Thyroid gland (tissue), 4 donors: ENCODE measurements around the gene TCERG1L. TPM values are rescaled to one million over a fixed set of nuclear protein-coding genes. Genes with fewer than 3 reads are reported as not detected.
"Not testable (repeated sequence)": the region's sequence is repeated elsewhere in the genome, so short reads cannot be mapped to it uniquely, and the experiment has no call there.

Experiments used
- DNase-seq, 2 donors: peaks; one replicate each; pipeline ENCODE4 v3.0.0-alpha.2; 2019
- H3K27ac ChIP-seq, 3 donors: fragments of 200-600 bp; sonication (generic); 1 replicate in 2 of 3; 2 replicates in 1 of 3; pipeline ENCODE4 v1.5.1; 2016 to 2019; ENCODE audit warnings: mild to moderate bottlenecking in 1 of 3, moderate library complexity in 1 of 3
- H3K27me3 ChIP-seq: fragments of 200-600 bp; sonication (generic); one replicate; pipeline ENCODE4 v1.5.1; 2019
- H3K36me3 ChIP-seq, 2 donors: fragments of 200-600 bp; sonication (generic); one replicate each; pipeline ENCODE4 v1.5.1; 2016 to 2019
- H3K4me1 ChIP-seq, 2 donors: fragments of 200-600 bp; sonication (generic); one replicate each; pipeline ENCODE4 v1.5.1; 2017 to 2019
- H3K4me3 ChIP-seq, 3 donors: fragments of 200-600 bp; sonication (generic); replicated peaks in 1 of 3; 1 replicate in 2 of 3; 2 replicates in 1 of 3; pipeline ENCODE4 v1.5.1; 2016; ENCODE audit warnings: mild to moderate bottlenecking in 1 of 3
- H3K9me3 ChIP-seq: fragments of 200-600 bp; sonication (generic); one replicate; pipeline ENCODE4 v1.5.1; 2017
- POLR2A ChIP-seq, 2 donors: fragments of 450-650 bp; IDR thresholded peaks; one replicate each; pipeline ENCODE4 v1.6.1; 2017; ENCODE audit warnings: antibody characterized with exemption in 2 of 2, mild to moderate bottlenecking in 2 of 2, moderate library complexity in 1 of 2
- WGBS, 2 donors: methylation state at CpG; one replicate each; pipeline ENCODE4 v1.1.5; 2017; 5-methylcytosine and 5-hydroxymethylcytosine counted together
- intact Hi-C: fragments of 100-400 bp; cut with DNase I; formaldehyde crosslinking; loops from one replicate; pipeline ENCODE4 v1.15.1; 2023
- total RNA-seq, 4 donors: library from RNA; depleted of rRNA; stranded (reverse); fragments of >200 nt; gene quantifications; one replicate each; pipeline ENCODE4 v1.2.3, GENCODE V29; 2016
- TF ChIP-seq, protein P1 (sequence below), 6 experiments: fragments of 200-600 bp in 3 of 6; fragments of 450-650 bp in 3 of 6; sonication (generic) in 3 of 6; IDR thresholded peaks; one replicate each; pipeline ENCODE4 v1.5.1; 2016 to 2019; ENCODE audit warnings: antibody characterized with exemption in 6 of 6, mild to moderate bottlenecking in 2 of 6, inconsistent platforms in 1 of 6, moderate library complexity in 1 of 6

TCERG1L gene
- total RNA-seq, 4 donors from 2014 or later = 4.3 to 23.6 (median 8.2) TPM

DNA sequence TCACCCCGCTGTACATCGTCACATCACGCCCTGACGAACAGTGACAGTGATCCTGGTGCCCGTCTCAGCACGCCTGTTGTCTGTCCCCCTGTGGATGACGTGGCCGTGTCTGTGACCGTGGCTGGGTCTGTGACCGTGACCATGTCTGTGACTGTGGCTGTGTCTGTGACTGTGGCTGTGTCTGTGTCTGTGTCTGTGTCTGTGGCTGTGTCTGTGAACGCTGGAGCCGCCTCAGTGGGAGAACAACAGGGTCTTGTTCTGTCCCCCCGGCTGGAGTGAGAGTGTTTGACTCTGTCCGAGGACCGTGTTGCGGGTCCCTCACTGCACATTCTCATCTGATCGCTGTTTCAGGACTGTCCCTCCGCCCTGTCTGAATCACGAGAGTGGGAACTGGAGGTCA is 202.2 kb downstream of the TCERG1L start:
- Histone ChIP-seq H3K27me3 (no peaks in the 10 kb centered on the region), H3K27ac (no peak overlapping the region), H3K9me3 (no peaks in the 10 kb centered on the region), H3K4me3 (no peak overlapping the region), H3K36me3 (no peaks in the 10 kb centered on the region), H3K4me1 (no peaks in the 10 kb centered on the region)
- TF ChIP-seq, protein P1, sequence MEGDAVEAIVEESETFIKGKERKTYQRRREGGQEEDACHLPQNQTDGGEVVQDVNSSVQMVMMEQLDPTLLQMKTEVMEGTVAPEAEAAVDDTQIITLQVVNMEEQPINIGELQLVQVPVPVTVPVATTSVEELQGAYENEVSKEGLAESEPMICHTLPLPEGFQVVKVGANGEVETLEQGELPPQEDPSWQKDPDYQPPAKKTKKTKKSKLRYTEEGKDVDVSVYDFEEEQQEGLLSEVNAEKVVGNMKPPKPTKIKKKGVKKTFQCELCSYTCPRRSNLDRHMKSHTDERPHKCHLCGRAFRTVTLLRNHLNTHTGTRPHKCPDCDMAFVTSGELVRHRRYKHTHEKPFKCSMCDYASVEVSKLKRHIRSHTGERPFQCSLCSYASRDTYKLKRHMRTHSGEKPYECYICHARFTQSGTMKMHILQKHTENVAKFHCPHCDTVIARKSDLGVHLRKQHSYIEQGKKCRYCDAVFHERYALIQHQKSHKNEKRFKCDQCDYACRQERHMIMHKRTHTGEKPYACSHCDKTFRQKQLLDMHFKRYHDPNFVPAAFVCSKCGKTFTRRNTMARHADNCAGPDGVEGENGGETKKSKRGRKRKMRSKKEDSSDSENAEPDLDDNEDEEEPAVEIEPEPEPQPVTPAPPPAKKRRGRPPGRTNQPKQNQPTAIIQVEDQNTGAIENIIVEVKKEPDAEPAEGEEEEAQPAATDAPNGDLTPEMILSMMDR (IDR thresholded peaks at IDR 0.05) = no peak
- TF ChIP-seq POLR2A (IDR thresholded peaks at IDR 0.05) = no peak
- intact Hi-C loops = no loop called here
- DNase-seq = no peak
- WGBS, 2 donors = 89 to 91% methylated on average over 13 to 19 of the region's 19 CpGs

GRCh38 chr10:131107970-131108369 is 203.6 kb downstream of the TCERG1L start:
- 62 to 64% methylated on average over 9 of the region's 9 CpGs for whole genome bisulfite sequencing, 2 donors
- TF ChIP-seq POLR2A (IDR thresholded peaks at IDR 0.05) = no peak
- TF ChIP-seq, protein P1 (IDR thresholded peaks at IDR 0.05) = no peak
- Histone ChIP-seq H3K27me3 (no peaks in the 10 kb centered on the region), H3K4me1 (no peaks in the 10 kb centered on the region), H3K9me3 (no peaks in the 10 kb centered on the region), H3K36me3 (no peaks in the 10 kb centered on the region), H3K27ac (no peak overlapping the region), H3K4me3 (no peak overlapping the region)
- peak in 1 of 2 donors; percentile 37 for DNase-seq
- intact Hi-C loops = no loop called here

DNA sequence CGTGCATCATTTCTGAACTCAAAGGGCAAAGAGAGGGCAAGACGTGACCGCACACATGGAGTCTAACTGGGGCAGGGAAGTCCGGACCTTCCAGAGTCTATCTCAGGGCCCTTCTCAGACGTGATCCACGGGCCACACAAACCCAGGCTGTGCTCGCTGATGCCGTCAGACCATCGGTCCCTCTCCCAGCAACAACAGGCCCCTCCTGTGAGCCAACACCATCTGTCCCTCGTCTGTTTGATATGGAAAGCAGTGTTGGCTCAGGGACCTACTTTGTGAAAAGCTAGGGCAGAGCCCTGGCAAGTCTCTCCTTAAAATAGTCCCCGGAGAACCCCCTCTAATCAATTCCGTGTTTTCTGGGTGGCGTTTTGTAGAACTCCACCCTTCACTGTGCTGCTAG is 208.8 kb downstream of the TCERG1L start:
- Histone ChIP-seq H3K27me3 (no peaks in the 10 kb centered on the region), H3K4me1 (peaks cover 13 to 17% of the 10 kb centered on the region in 2 donors), H3K4me3 (no peak overlapping the region), H3K27ac (no peak overlapping the region), H3K36me3 (no peaks in the 10 kb centered on the region), H3K9me3 (no peaks in the 10 kb centered on the region)
- intact Hi-C loops = no loop called here
- DNase-seq = no peak
- TF ChIP-seq POLR2A (IDR thresholded peaks at IDR 0.05) = no peak
- TF ChIP-seq, protein P1 (IDR thresholded peaks at IDR 0.05) = no peak
- WGBS, 2 donors = 89 to 92% methylated on average over 13 of the region's 13 CpGs

- WGBS, 2 donors = 84 to 91% methylated on average over 11 of the region's 11 CpGs
- peaks cover 13 to 17% of the 10 kb centered on the region in 2 donors for H3K4me1 ChIP-seq
- TF ChIP-seq, protein P1 (IDR thresholded peaks at IDR 0.05) = no peak
- TF ChIP-seq POLR2A (IDR thresholded peaks at IDR 0.05) = no peak
- H3K4me3 ChIP-seq = no peak overlapping the region
- no peaks in the 10 kb centered on the region for H3K36me3 ChIP-seq
- H3K9me3 ChIP-seq = no peaks in the 10 kb centered on the region
- no peak for DNase-seq
- no peak overlapping the region for H3K27ac ChIP-seq
- intact Hi-C loops = no loop called here
- H3K27me3 ChIP-seq = no peaks in the 10 kb centered on the region
These were observed 209.4 kb downstream of the TCERG1L start for GRCh38 chr10:131102147-131102546.

- peaks cover 13 to 17% of the 10 kb centered on the region in 2 donors for H3K4me1 ChIP-seq
- H3K36me3 ChIP-seq, intact Hi-C loops, DNase-seq, H3K27me3 ChIP-seq, H3K4me3 ChIP-seq, H3K9me3 ChIP-seq: not testable (repeated sequence)
- H3K27ac ChIP-seq = peak overlapping the region in 1 of 3 donors; percentile 50
- WGBS, 2 donors = 81 to 89% methylated on average over 16 of the region's 16 CpGs
These were observed 210.8 kb downstream of the TCERG1L start for GRCh38 chr10:131100418-131101410.
